ENCODE results near the gene PKNOX2.

The PKNOX2 gene

DNA sequence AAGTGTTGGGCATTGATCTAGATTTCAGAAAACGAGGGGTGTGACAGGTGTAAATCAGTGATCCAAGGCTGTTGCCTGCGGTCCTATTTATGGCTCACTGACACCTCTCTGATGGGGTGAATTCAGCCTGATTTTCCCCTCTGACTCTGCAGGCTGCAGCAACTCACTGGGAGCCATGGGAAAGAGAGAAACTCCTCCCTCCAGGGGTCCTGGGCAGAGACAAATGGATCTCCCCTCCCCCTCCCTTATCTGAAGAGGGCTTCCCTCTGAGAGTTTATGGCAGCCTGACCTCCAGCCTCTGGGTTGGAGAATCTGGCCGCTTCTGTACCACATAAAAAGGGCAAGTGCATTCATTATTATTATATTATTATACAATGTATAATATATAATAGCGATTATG, 1.8 kb upstream of the PKNOX2 start:
- Mint-ChIP-seq H3K36me3 (ENCODE audit: low read depth) (no peaks in the 10 kb centered on the region), H3K4me3 (no peak overlapping the region), H3K27ac (no peak overlapping the region), H3K27me3 (ENCODE audit: low read depth) (peaks cover 70% of the 10 kb centered on the region), H3K4me1 (ENCODE audit: low read depth) (peaks cover 7% of the 10 kb centered on the region), H3K9me3 (no peaks in the 10 kb centered on the region)
- no peak for DNase-seq (ENCODE audit: low spot score)

DNA sequence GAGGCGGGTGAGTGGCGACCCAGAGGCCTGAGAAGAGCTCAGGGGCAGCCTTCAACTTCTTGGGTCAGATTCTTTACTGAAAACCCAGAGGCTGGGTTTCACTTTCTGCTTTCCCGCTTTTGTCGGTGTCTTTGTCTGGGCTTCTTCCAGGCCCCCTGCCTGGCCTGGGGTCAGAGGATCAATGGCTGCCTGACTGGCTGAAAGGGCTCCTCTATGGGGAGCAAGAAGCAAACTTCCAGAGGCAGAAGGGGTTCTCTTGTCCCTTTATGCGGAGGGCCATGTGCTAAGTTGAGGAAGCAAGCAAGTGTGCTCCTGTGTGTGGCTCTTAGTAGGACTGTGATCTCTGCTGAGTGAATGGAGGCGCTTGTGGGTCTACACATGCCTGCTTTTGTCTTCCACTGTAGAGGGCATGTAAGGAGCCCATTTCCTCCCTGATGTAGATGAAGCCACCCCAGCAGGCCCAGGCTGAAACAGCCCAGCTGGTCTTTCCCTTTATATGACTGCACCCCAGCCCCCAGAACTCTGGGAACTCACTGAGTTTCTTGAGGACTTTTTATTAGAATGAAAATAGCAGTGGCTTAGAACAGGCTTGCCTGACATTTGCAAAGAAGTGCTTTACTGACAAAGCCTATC, 1.0 kb upstream of the PKNOX2 start:
- Mint-ChIP-seq H3K4me1 (ENCODE audit: low read depth) (peaks cover 7% of the 10 kb centered on the region), H3K9me3 (no peaks in the 10 kb centered on the region), H3K27me3 (ENCODE audit: low read depth) (peaks cover 74% of the 10 kb centered on the region), H3K4me3 (peak overlapping the region; percentile 51), H3K36me3 (ENCODE audit: low read depth) (no peaks in the 10 kb centered on the region), H3K27ac (no peak overlapping the region)
- DNase-seq (ENCODE audit: low spot score) = no peak

- no peaks in the 10 kb centered on the region for H3K36me3 Mint-ChIP-seq (ENCODE audit: low read depth)
- H3K4me1 Mint-ChIP-seq (ENCODE audit: low read depth) = peaks cover 7% of the 10 kb centered on the region
- H3K27ac Mint-ChIP-seq = no peak overlapping the region
- H3K27me3 Mint-ChIP-seq (ENCODE audit: low read depth) = peaks cover 77% of the 10 kb centered on the region
- H3K9me3 Mint-ChIP-seq = no peaks in the 10 kb centered on the region
- DNase-seq (ENCODE audit: low spot score) = no peak
- peak overlapping the region; percentile 51 for H3K4me3 Mint-ChIP-seq
These were observed 495 bp upstream of the PKNOX2 start for GRCh38 chr11:125164091-125164421.

- H3K4me1 Mint-ChIP-seq (ENCODE audit: low read depth) = peaks cover 7% of the 10 kb centered on the region
- H3K27me3 Mint-ChIP-seq (ENCODE audit: low read depth) = peaks cover 85% of the 10 kb centered on the region
- H3K9me3 Mint-ChIP-seq = no peaks in the 10 kb centered on the region
- H3K4me3 Mint-ChIP-seq = peak overlapping the region; percentile 78
- no peak for DNase-seq (ENCODE audit: low spot score)
- no peak overlapping the region for H3K27ac Mint-ChIP-seq
- H3K36me3 Mint-ChIP-seq (ENCODE audit: low read depth) = no peaks in the 10 kb centered on the region
These were observed 726 bp downstream of the PKNOX2 start for GRCh38 chr11:125165111-125165842.

DNA sequence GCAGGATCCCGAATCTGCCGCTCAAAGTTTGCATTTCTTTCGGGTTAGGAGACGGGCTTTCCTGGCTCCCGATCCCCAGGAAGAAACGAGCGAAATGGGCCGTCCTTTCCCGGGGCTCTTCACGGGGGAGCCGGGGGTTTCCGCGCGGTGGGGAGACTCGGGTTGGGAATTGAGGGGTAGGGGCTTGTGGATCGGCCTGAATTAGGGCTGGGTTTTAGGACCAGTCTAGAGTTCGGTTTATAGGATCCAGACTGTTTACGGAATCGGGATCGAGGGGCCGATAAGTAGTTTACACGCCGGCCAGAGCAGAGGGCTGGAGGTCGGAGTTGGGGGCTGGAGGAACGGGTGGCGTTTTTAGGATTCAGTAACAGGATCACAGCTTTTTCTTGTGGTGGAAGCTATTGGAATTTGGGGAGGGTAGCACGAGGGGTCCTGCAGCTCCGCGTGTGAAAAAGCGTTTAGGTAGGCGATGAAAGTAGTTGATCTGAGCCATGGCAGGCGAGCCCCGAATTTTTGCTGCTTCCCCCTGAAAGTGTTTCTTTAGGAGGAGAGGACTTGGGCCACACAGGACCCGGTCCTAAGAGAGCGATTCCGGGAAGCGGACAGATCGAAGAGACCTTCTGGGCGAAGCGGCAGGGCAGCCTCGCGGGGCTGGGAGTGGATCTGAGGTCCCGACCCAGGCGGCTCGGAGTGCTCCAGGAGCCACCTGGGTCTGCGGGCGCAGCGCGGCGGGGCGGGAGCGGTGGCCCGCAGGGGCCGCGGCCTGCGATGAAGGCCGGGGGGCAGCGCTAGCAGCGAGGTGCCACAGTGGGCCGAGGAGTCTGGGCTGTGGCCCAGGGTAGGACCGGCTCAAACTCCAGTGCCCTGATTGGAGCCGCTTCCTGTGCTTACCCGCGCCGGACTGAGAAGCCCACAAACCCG, 1.6 kb downstream of the PKNOX2 start:
- Mint-ChIP-seq H3K4me3 (peak overlapping the region; percentile 78), H3K36me3 (ENCODE audit: low read depth) (no peaks in the 10 kb centered on the region), H3K4me1 (ENCODE audit: low read depth) (peaks cover 7% of the 10 kb centered on the region), H3K27me3 (ENCODE audit: low read depth) (peaks cover 82% of the 10 kb centered on the region), H3K9me3 (no peaks in the 10 kb centered on the region), H3K27ac (no peak overlapping the region)
- DNase-seq (ENCODE audit: low spot score) = no peak

DNA sequence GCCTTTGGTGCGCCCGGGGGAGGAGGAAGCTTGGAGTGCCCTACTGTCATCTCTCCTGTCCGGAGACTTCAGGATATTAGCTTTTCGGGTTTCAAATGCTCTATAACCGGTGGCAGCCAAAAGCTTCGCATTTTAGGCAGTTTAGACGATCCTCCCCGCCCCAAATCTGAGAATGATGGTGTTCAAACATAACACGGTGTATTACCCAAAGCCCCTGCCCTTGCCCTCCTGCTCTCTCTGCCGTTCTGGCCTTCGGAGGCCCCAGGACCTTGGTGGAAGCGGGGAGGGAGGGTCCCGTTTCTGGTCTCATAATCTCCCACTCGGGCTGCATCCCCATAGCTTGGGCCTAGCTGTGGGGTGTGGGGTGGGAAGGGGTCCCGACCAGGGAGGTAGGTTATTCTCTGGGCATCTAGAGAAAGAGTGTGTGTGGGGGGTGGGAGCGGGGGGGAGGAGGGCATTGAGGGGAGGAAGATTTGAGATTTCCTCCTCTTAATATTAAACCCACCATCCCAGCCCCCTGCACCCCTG, 2.3 kb downstream of the PKNOX2 start:
- Mint-ChIP-seq H3K4me3 (no peak overlapping the region), H3K4me1 (ENCODE audit: low read depth) (peaks cover 7% of the 10 kb centered on the region), H3K9me3 (no peaks in the 10 kb centered on the region), H3K36me3 (ENCODE audit: low read depth) (no peaks in the 10 kb centered on the region), H3K27ac (no peak overlapping the region), H3K27me3 (ENCODE audit: low read depth) (peaks cover 78% of the 10 kb centered on the region)
- no peak for DNase-seq (ENCODE audit: low spot score)

- Mint-ChIP-seq H3K4me1 (ENCODE audit: low read depth) (peaks cover 7% of the 10 kb centered on the region), H3K27me3 (ENCODE audit: low read depth) (peaks cover 73% of the 10 kb centered on the region), H3K9me3 (no peaks in the 10 kb centered on the region), H3K27ac (no peak overlapping the region), H3K36me3 (ENCODE audit: low read depth) (no peaks in the 10 kb centered on the region), H3K4me3 (no peak overlapping the region)
- DNase-seq (ENCODE audit: low spot score) = no peak
These were observed 2.9 kb downstream of the PKNOX2 start for GRCh38 chr11:125167292-125167953.

DNA sequence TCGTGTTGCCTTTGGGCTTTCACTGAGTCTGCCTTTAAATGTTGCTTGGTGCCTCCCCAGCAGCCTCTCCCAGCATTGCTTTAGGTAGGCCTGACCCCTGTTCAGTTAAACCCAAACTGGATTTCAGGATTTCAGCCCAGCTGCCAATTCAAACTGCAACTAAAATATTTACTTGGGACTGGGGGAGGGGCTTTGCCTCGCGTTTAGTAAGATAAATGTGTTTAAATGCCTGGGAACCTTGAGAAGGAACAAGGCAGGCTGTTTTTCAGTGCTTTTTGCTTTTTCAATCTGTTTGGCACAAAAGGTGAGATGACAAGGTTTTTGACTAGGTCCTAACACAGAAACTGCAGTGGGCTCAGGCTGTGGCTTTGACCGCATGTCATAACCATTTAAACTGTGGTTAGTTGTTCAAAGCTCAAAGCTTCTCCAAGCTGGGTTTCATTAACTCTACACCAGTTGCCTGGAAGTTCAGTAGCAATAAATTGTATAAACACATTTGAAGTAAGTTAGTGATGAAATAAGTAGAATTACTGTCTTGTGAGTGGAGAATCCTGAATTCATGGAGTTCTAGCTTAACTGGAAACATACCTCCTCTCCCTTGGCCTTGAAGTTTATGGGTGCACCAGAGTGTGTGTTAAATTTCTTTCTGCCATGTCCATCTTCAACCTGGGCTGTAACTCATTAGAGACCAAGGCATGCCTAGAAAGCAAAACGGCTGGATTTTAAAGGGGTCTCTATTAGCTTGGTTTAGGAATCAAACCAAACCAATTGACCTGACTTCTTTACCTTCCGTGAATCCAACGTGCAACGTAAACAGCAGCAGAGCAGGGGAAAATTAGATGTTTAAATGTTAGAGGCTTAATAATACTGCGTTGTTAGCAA, 3.6 kb downstream of the PKNOX2 start:
- Mint-ChIP-seq H3K27me3 (ENCODE audit: low read depth) (peaks cover 67% of the 10 kb centered on the region), H3K27ac (no peak overlapping the region), H3K4me1 (ENCODE audit: low read depth) (peaks cover 7% of the 10 kb centered on the region), H3K9me3 (no peaks in the 10 kb centered on the region), H3K4me3 (no peak overlapping the region), H3K36me3 (ENCODE audit: low read depth) (no peaks in the 10 kb centered on the region)
- no peak for DNase-seq (ENCODE audit: low spot score)

DNA sequence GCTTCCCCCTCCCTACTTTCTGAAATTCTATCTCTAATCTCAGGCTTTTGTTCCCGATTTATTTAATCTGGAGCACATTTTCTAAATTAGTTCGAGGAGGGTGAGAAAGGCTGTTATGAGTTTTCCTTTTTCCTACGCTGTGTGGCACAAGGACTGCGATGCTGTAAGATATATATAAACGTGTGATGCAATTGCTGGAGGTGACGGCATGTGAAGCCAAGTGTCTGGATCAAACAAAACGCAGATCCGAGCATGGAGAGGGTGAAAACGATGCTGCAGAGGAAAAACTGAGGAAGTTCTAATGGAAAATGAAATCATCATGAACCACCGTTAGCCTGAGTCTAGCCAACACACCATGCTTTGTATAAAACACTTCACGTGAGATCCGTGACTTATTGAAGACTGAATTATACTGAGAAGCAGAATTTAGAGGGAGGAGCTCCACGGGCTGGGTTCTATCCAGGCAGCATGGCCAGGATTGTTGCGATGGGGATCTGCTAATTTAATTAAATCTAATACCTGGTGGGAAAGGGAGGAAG, 4.4 kb downstream of the PKNOX2 start:
- peaks cover 61% of the 10 kb centered on the region for H3K27me3 Mint-ChIP-seq (ENCODE audit: low read depth)
- peaks cover 7% of the 10 kb centered on the region for H3K4me1 Mint-ChIP-seq (ENCODE audit: low read depth)
- H3K4me3 Mint-ChIP-seq = no peak overlapping the region
- no peaks in the 10 kb centered on the region for H3K9me3 Mint-ChIP-seq
- H3K36me3 Mint-ChIP-seq (ENCODE audit: low read depth) = no peaks in the 10 kb centered on the region
- H3K27ac Mint-ChIP-seq = no peak overlapping the region
- no peak for DNase-seq (ENCODE audit: low spot score)

DNA sequence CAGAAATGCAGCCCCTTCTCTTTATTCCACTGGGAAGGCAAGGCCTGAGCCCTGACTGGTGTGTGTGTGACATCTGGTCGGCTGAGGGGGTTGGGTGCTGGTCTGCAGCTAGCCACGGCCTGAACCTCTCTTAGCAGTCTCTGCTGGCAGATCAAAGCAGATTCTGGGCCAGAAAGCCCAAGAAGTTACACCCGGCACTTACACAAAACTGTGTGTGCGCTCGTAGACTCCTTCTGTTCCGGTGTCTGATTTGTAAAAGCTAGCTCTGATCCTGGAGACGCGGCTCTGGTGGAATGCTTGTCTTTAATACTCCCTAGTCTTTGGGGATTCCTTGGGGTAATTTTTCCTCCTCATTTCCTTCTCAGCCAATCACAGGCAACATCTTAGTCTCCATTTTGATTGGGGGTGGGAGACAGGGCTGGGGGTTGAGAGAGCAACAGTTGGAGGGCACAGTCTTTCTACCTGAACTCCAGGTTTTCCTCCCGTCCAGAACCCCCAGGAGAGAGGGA, 5.5 kb downstream of the PKNOX2 start:
- Mint-ChIP-seq H3K27ac (no peak overlapping the region), H3K27me3 (ENCODE audit: low read depth) (peaks cover 54% of the 10 kb centered on the region), H3K36me3 (ENCODE audit: low read depth) (no peaks in the 10 kb centered on the region), H3K4me3 (no peak overlapping the region), H3K4me1 (ENCODE audit: low read depth) (peaks cover 5% of the 10 kb centered on the region), H3K9me3 (no peaks in the 10 kb centered on the region)
- no peak for DNase-seq (ENCODE audit: low spot score)

- DNase-seq (ENCODE audit: low spot score) = no peak
- Mint-ChIP-seq H3K36me3 (ENCODE audit: low read depth) (no peaks in the 10 kb centered on the region), H3K4me1 (ENCODE audit: low read depth) (peaks cover 3% of the 10 kb centered on the region), H3K27me3 (ENCODE audit: low read depth) (peaks cover 50% of the 10 kb centered on the region), H3K9me3 (no peaks in the 10 kb centered on the region), H3K27ac (no peak overlapping the region), H3K4me3 (no peak overlapping the region)
These were observed 6.0 kb downstream of the PKNOX2 start for GRCh38 chr11:125170510-125171031.

- no peak for DNase-seq (ENCODE audit: low spot score)
- H3K27me3 Mint-ChIP-seq (ENCODE audit: low read depth) = peaks cover 48% of the 10 kb centered on the region
- no peak overlapping the region for H3K4me3 Mint-ChIP-seq
- H3K9me3 Mint-ChIP-seq = no peaks in the 10 kb centered on the region
- no peak overlapping the region for H3K27ac Mint-ChIP-seq
- no peaks in the 10 kb centered on the region for H3K4me1 Mint-ChIP-seq (ENCODE audit: low read depth)
- no peaks in the 10 kb centered on the region for H3K36me3 Mint-ChIP-seq (ENCODE audit: low read depth)
These were observed 7.4 kb downstream of the PKNOX2 start for GRCh38 chr11:125171974-125172373.

Measured in T-helper 2 cell treated with Interferon-gamma antibody and Interleukin-4, amounts not matched to agents 5 μg/mL and 100 μg/mL, for 36 hours (primary cell).